HEK293 (cell line): ENCODE data around the gene SHC4.

Source experiments
- BCL11A ChIP-seq: fragments of 450-650 bp; formaldehyde crosslinking; IDR thresholded peaks from 2 replicates; pipeline ENCODE4 v1.5.1; 2016; ENCODE audit warnings: low read depth, missing biosample characterization, missing genetic modification characterization
- EGR2 ChIP-seq: fragments of 450-650 bp; formaldehyde crosslinking; IDR thresholded peaks from 2 replicates; pipeline ENCODE4 v1.5.1; 2016; ENCODE audit warnings: low read depth, missing biosample characterization, missing genetic modification characterization
- GLIS2 ChIP-seq: fragments of 450-650 bp; formaldehyde crosslinking; IDR thresholded peaks from 2 replicates; pipeline ENCODE4 v1.5.1; 2016; ENCODE audit warnings: missing biosample characterization, missing genetic modification characterization
- IKZF3 ChIP-seq: fragments of 450-650 bp; IDR thresholded peaks from 2 replicates; pipeline ENCODE4 v1.5.0; 2018; ENCODE audit warnings: missing biosample characterization, mild to moderate bottlenecking, missing genetic modification characterization, moderate library complexity
- KLF10 ChIP-seq: fragments of 450-650 bp; IDR thresholded peaks from 2 replicates; pipeline ENCODE4 v1.5.1; 2018; ENCODE audit warnings: missing biosample characterization, mild to moderate bottlenecking, missing genetic modification characterization
- KLF8 ChIP-seq: fragments of 450-650 bp; formaldehyde crosslinking; IDR thresholded peaks from 2 replicates; pipeline ENCODE4 v1.5.1; 2016; ENCODE audit warnings: missing biosample characterization, missing genetic modification characterization
- SALL2 ChIP-seq: fragments of 450-650 bp; formaldehyde crosslinking; IDR thresholded peaks from 2 replicates; pipeline ENCODE4 v1.5.0; 2017; ENCODE audit warnings: missing biosample characterization, mild to moderate bottlenecking, missing genetic modification characterization, borderline replicate concordance
- SCRT2 ChIP-seq: fragments of 450-650 bp; formaldehyde crosslinking; IDR thresholded peaks from 2 replicates; pipeline ENCODE4 v1.5.1; 2016; ENCODE audit warnings: missing biosample characterization, missing genetic modification characterization
- TCF7L2 ChIP-seq: IDR thresholded peaks from 2 replicates; pipeline ENCODE4 v1.6.1; 2011; ENCODE audit warnings: low read depth, mild to moderate bottlenecking, inconsistent platforms, low read length, moderate library complexity, borderline replicate concordance
- ZBTB21 ChIP-seq: fragments of 450-650 bp; formaldehyde crosslinking; IDR thresholded peaks from 2 replicates; pipeline ENCODE4 v1.5.1; 2017; ENCODE audit warnings: missing biosample characterization, missing genetic modification characterization
- ZBTB8A ChIP-seq: fragments of 450-650 bp; formaldehyde crosslinking; IDR thresholded peaks from 2 replicates; pipeline ENCODE4 v1.5.1; 2016; ENCODE audit warnings: missing biosample characterization, missing genetic modification characterization
- ZNF214 ChIP-seq: fragments of 450-650 bp; formaldehyde crosslinking; IDR thresholded peaks from 2 replicates; pipeline ENCODE4 v1.5.1; 2017; ENCODE audit warnings: missing biosample characterization, mild to moderate bottlenecking, missing genetic modification characterization, borderline replicate concordance
- ZNF221 ChIP-seq: fragments of 450-650 bp; formaldehyde crosslinking; IDR thresholded peaks from 2 replicates; pipeline ENCODE4 v1.5.1; 2017; ENCODE audit warnings: missing biosample characterization, missing genetic modification characterization, borderline replicate concordance
- ZNF23 ChIP-seq: fragments of 450-650 bp; formaldehyde crosslinking; IDR thresholded peaks from 2 replicates; pipeline ENCODE4 v1.5.1; 2016; ENCODE audit warnings: missing biosample characterization, missing genetic modification characterization, borderline replicate concordance
- ZNF274 ChIP-seq, 2 experiments: fragments of 200-500 bp in 1 of 2; fragments of 450-650 bp in 1 of 2; sonication (Bioruptor generic) in 1 of 2; formaldehyde crosslinking in 1 of 2; IDR thresholded peaks; 2 replicates each; pipeline versions ENCODE4 v1.5.1 to v1.6.1; 2014 to 2016; ENCODE audit warnings: borderline replicate concordance in 1 of 2, inconsistent platforms in 1 of 2, low read length in 1 of 2, missing biosample characterization in 1 of 2, missing genetic modification characterization in 1 of 2
- ZNF404 ChIP-seq: fragments of 450-650 bp; formaldehyde crosslinking; IDR thresholded peaks from 2 replicates; pipeline ENCODE4 v1.5.1; 2017; ENCODE audit warnings: missing biosample characterization, missing genetic modification characterization
- ZNF423 ChIP-seq: fragments of 450-650 bp; formaldehyde crosslinking; IDR thresholded peaks from 2 replicates; pipeline ENCODE4 v1.5.1; 2016; ENCODE audit warnings: missing biosample characterization, missing genetic modification characterization
- ZSCAN16 ChIP-seq: fragments of 450-650 bp; formaldehyde crosslinking; IDR thresholded peaks from 2 replicates; pipeline ENCODE4 v1.5.1; 2016; ENCODE audit warnings: missing biosample characterization, missing genetic modification characterization
- ZSCAN23 ChIP-seq: fragments of 450-650 bp; formaldehyde crosslinking; IDR thresholded peaks from 2 replicates; pipeline ENCODE4 v1.5.1; 2016; ENCODE audit warnings: missing biosample characterization, missing genetic modification characterization
- ZXDB ChIP-seq: fragments of 450-650 bp; formaldehyde crosslinking; IDR thresholded peaks from 2 replicates; pipeline ENCODE4 v1.5.1; 2016; ENCODE audit warnings: missing biosample characterization, missing genetic modification characterization
- TF ChIP-seq, protein P1 (sequence below): fragments of 450-650 bp; formaldehyde crosslinking; conservative IDR thresholded peaks from 2 replicates; pipeline ENCODE4 v1.5.1; 2016; ENCODE audit warnings: low read depth, missing biosample characterization, missing genetic modification characterization
- TF ChIP-seq, protein P2 (sequence below): fragments of 450-650 bp; formaldehyde crosslinking; IDR thresholded peaks from 2 replicates; pipeline ENCODE4 v1.5.1; 2016; ENCODE audit warnings: missing biosample characterization, missing genetic modification characterization, low read depth
- TF ChIP-seq, protein P3 (sequence below): fragments of 450-650 bp; formaldehyde crosslinking; IDR thresholded peaks from 2 replicates; pipeline ENCODE4 v1.5.1; 2017; ENCODE audit warnings: missing biosample characterization, missing genetic modification characterization
- TF ChIP-seq, protein P4 (sequence below): fragments of 450-650 bp; formaldehyde crosslinking; IDR thresholded peaks from 2 replicates; pipeline ENCODE4 v1.5.1; 2016; ENCODE audit warnings: missing biosample characterization, missing genetic modification characterization
- TF ChIP-seq, protein P5 (sequence below): fragments of 450-650 bp; formaldehyde crosslinking; IDR thresholded peaks from 2 replicates; pipeline ENCODE4 v1.5.1; 2017; ENCODE audit warnings: missing biosample characterization, missing genetic modification characterization

The SHC4 gene

DNA sequence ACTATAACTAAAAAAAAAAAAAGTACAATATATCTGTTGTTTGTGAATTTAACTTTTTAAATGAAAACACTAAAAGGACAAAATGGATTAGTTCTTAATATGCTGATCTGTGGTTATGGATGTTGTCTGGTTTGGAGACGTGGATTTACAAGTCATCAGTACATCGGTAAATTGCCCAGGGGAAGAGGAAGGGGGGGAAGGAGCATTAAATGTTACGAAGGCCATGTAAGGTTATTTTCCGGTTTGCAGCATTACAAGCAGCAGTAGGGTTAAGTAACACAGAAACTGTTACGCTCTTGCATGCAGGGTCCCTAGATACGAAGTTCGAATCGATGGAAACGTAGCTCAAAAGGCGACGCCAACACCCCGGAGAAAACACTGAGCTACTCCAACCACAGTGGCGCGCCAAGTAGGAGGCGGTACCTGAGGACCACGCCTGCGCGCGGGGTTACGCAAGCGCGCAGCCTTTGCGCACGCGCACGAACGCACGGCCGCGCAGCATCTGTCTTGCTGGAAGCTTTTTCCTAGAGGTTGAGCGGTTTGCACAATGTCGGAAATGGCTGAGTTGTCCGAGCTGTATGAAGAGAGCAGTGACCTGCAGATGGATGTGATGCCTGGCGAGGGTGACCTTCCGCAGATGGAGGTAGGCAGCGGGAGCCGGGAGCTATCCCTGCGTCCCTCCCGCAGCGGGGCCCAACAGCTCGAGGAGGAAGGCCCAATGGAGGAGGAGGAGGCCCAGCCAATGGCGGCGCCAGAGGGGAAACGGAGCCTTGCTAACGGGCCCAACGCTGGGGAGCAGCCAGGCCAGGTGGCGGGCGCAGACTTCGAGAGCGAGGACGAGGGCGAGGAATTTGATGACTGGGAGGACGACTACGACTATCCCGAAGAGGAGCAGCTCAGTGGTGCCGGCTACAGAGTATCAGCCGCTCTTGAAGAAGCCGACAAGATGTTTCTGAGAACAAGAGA lies 85.8 kb downstream of the SHC4 start, which contains the start of gene EID1 (continued):
- TF ChIP-seq, protein P1, sequence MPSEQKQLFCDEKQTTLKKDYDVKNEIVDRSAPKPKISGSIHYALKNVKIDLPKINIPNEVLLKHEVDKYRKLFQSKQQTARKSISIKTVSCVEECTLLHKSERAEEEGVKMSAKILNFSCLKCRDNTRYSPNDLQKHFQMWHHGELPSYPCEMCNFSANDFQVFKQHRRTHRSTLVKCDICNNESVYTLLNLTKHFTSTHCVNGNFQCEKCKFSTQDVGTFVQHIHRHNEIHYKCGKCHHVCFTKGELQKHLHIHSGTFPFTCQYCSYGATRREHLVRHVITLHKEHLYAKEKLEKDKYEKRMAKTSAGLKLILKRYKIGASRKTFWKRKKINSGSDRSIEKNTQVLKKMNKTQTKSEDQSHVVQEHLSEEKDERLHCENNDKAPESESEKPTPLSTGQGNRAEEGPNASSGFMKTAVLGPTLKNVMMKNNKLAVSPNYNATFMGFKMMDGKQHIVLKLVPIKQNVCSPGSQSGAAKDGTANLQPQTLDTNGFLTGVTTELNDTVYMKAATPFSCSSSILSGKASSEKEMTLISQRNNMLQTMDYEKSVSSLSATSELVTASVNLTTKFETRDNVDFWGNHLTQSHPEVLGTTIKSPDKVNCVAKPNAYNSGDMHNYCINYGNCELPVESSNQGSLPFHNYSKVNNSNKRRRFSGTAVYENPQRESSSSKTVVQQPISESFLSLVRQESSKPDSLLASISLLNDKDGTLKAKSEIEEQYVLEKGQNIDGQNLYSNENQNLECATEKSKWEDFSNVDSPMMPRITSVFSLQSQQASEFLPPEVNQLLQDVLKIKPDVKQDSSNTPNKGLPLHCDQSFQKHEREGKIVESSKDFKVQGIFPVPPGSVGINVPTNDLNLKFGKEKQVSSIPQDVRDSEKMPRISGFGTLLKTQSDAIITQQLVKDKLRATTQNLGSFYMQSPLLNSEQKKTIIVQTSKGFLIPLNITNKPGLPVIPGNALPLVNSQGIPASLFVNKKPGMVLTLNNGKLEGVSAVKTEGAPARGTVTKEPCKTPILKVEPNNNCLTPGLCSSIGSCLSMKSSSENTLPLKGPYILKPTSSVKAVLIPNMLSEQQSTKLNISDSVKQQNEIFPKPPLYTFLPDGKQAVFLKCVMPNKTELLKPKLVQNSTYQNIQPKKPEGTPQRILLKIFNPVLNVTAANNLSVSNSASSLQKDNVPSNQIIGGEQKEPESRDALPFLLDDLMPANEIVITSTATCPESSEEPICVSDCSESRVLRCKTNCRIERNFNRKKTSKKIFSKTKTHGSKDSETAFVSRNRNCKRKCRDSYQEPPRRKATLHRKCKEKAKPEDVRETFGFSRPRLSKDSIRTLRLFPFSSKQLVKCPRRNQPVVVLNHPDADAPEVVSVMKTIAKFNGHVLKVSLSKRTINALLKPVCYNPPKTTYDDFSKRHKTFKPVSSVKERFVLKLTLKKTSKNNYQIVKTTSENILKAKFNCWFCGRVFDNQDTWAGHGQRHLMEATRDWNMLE (tag by site-specific recombination) = no peak
- TF ChIP-seq BCL11A (tag by site-specific recombination) (no peak), ZNF214 (tag by site-specific recombination) (no peak), SALL2 (no peak), ZBTB8A (tag by site-specific recombination) (0 out of 2 replicates have a peak, but pooled peaks have one; percentile 31), ZNF404 (no peak), KLF8 (tag by site-specific recombination) (no peak), EGR2 (tag by site-specific recombination) (no peak), ZXDB (tag by site-specific recombination) (peak; percentile 68), ZNF274 (IDR thresholded peaks at IDR 0.05; ENCODE audit: low read length) (no peak), ZNF274 (tag by site-specific recombination; IDR thresholded peaks at IDR 0.05; ENCODE audit: borderline replicate concordance) (no peak), ZNF221 (no peak), ZNF423 (tag by site-specific recombination) (no peak), ZBTB21 (tag by site-specific recombination) (no peak), TCF7L2 (no peak), KLF10 (tag by site-specific recombination) (no peak), ZNF23 (tag by site-specific recombination) (no peak), GLIS2 (tag by site-specific recombination) (0 out of 2 replicates have a peak, but pooled peaks have one; percentile 36), SCRT2 (no peak), ZSCAN16 (no peak), ZSCAN23 (tag by site-specific recombination) (no peak), IKZF3 (tag by site-specific recombination) (peak; percentile 8; the same call in 1 of the 2 replicates)
- TF ChIP-seq, protein P2, sequence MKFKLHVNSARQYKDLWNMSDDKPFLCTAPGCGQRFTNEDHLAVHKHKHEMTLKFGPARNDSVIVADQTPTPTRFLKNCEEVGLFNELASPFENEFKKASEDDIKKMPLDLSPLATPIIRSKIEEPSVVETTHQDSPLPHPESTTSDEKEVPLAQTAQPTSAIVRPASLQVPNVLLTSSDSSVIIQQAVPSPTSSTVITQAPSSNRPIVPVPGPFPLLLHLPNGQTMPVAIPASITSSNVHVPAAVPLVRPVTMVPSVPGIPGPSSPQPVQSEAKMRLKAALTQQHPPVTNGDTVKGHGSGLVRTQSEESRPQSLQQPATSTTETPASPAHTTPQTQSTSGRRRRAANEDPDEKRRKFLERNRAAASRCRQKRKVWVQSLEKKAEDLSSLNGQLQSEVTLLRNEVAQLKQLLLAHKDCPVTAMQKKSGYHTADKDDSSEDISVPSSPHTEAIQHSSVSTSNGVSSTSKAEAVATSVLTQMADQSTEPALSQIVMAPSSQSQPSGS (tag by site-specific recombination) = no peak
- TF ChIP-seq, protein P3, sequence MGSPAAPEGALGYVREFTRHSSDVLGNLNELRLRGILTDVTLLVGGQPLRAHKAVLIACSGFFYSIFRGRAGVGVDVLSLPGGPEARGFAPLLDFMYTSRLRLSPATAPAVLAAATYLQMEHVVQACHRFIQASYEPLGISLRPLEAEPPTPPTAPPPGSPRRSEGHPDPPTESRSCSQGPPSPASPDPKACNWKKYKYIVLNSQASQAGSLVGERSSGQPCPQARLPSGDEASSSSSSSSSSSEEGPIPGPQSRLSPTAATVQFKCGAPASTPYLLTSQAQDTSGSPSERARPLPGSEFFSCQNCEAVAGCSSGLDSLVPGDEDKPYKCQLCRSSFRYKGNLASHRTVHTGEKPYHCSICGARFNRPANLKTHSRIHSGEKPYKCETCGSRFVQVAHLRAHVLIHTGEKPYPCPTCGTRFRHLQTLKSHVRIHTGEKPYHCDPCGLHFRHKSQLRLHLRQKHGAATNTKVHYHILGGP (tag by site-specific recombination) = peak; percentile 82
- TF ChIP-seq, protein P4, sequence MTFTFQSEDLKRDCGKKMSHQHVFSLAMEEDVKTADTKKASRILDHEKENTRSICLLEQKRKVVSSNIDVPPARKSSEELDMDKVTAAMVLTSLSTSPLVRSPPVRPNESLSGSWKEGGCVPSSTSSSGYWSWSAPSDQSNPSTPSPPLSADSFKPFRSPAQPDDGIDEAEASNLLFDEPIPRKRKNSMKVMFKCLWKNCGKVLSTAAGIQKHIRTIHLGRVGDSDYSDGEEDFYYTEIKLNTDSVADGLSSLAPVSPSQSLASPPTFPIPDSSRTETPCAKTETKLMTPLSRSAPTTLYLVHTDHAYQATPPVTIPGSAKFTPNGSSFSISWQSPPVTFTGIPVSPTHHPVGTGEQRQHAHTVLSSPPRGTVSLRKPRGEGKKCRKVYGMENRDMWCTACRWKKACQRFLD (tag by site-specific recombination) = no peak
- TF ChIP-seq, protein P5, sequence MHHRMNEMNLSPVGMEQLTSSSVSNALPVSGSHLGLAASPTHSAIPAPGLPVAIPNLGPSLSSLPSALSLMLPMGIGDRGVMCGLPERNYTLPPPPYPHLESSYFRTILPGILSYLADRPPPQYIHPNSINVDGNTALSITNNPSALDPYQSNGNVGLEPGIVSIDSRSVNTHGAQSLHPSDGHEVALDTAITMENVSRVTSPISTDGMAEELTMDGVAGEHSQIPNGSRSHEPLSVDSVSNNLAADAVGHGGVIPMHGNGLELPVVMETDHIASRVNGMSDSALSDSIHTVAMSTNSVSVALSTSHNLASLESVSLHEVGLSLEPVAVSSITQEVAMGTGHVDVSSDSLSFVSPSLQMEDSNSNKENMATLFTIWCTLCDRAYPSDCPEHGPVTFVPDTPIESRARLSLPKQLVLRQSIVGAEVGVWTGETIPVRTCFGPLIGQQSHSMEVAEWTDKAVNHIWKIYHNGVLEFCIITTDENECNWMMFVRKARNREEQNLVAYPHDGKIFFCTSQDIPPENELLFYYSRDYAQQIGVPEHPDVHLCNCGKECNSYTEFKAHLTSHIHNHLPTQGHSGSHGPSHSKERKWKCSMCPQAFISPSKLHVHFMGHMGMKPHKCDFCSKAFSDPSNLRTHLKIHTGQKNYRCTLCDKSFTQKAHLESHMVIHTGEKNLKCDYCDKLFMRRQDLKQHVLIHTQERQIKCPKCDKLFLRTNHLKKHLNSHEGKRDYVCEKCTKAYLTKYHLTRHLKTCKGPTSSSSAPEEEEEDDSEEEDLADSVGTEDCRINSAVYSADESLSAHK (tag by site-specific recombination) = no peak
